ENCODE measurements around the gene ITPR3. TPM values are rescaled to one million over a fixed set of nuclear protein-coding genes. Genes with fewer than 3 reads are reported as not detected.

ITPR3 gene
- total and polyA plus RNA-seq, 3 donors from 2014 or later, result 58.2 to 146 (median 80.3) TPM

DNA sequence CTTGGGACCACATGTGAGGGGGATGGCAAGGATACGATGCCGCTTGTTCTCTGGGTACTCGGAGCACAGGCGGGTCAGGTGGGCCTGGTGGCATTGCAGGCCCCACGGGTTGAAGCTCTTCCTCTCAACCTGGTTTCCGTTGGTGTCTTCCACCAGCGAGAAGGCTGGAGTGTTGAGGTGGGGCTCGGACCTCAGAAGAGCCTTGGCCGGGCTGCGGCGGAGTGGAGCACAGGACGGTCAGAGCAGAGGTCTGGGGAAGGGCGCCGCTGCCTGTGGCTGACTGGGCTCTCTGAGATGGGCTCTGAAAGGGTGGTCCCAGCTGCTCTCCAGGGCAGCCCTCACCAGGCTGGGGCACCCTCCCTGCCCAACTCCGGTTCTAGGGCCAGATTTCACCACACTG, 105.6 kb downstream of the ITPR3 start:
- no peaks in the 10 kb centered on the region for H3K27me3 ChIP-seq
- intact Hi-C loops (cut with DNase I; ENCODE audit: low total_unique reads), result no loop called here
- DNase-seq, result no peak
- no peaks in the 10 kb centered on the region for H3K36me3 ChIP-seq (ENCODE audit: low read depth, missing control alignments)
- no peaks in the 10 kb centered on the region for H3K4me1 ChIP-seq
- 94 to 97% methylated on average over 11 to 15 of the region's 15 CpGs for WGBS, 2 donors
- TF ChIP-seq, protein P1, sequence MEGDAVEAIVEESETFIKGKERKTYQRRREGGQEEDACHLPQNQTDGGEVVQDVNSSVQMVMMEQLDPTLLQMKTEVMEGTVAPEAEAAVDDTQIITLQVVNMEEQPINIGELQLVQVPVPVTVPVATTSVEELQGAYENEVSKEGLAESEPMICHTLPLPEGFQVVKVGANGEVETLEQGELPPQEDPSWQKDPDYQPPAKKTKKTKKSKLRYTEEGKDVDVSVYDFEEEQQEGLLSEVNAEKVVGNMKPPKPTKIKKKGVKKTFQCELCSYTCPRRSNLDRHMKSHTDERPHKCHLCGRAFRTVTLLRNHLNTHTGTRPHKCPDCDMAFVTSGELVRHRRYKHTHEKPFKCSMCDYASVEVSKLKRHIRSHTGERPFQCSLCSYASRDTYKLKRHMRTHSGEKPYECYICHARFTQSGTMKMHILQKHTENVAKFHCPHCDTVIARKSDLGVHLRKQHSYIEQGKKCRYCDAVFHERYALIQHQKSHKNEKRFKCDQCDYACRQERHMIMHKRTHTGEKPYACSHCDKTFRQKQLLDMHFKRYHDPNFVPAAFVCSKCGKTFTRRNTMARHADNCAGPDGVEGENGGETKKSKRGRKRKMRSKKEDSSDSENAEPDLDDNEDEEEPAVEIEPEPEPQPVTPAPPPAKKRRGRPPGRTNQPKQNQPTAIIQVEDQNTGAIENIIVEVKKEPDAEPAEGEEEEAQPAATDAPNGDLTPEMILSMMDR (IDR thresholded peaks at IDR 0.05), result no peak
- no peak overlapping the region for H3K27ac ChIP-seq
- H3K9me3 ChIP-seq, result no peaks in the 10 kb centered on the region
- no peak overlapping the region for H3K4me3 ChIP-seq

DNA sequence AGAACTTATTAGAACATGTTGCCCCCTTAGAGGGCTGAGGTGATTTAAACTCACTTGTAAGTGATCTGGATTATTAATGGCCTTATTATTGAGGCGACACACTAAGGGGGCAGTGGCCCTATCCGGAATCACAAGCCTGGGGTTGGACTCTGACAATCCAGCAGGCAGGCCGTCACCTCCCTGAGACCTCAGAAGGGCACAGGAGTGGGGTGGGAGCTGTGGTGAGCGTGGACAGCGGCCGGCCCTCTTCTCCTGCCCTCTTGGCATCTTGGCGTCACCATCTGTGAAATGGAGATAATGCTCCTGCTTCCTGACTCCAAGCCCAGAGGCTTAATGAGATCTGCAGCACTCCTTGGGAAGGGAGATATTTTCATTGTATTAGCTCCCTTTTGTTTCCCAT, 106.0 kb downstream of the ITPR3 start:
- H3K4me1 ChIP-seq, result no peaks in the 10 kb centered on the region
- WGBS, 2 donors, result 74 to 76% methylated on average over 7 of the region's 7 CpGs
- no peak overlapping the region for H3K4me3 ChIP-seq
- H3K27me3 ChIP-seq, result no peaks in the 10 kb centered on the region
- H3K9me3 ChIP-seq, result no peaks in the 10 kb centered on the region
- no peak for TF ChIP-seq POLR2A (IDR thresholded peaks at IDR 0.05)
- TF ChIP-seq, protein P1 (IDR thresholded peaks at IDR 0.05), result no peak
- intact Hi-C loops (cut with DNase I; ENCODE audit: low total_unique reads), result no loop called here
- H3K27ac ChIP-seq, result no peak overlapping the region
- DNase-seq, result no peak
- no peaks in the 10 kb centered on the region for H3K36me3 ChIP-seq (ENCODE audit: low read depth, missing control alignments)

GRCh38 chr6:33727932-33728331, 106.8 kb downstream of the ITPR3 start:
- DNase-seq, result no peak
- intact Hi-C loops (cut with DNase I; ENCODE audit: low total_unique reads), result no loop called here
- Histone ChIP-seq H3K27me3 (no peaks in the 10 kb centered on the region), H3K4me3 (no peak overlapping the region), H3K36me3 (ENCODE audit: low read depth, missing control alignments) (no peaks in the 10 kb centered on the region), H3K4me1 (no peaks in the 10 kb centered on the region), H3K27ac (no peak overlapping the region), H3K9me3 (no peaks in the 10 kb centered on the region)
- 41 to 71% methylated on average over 10 to 11 of the region's 11 CpGs for WGBS, 2 donors
- TF ChIP-seq POLR2A (IDR thresholded peaks at IDR 0.05), result no peak
- TF ChIP-seq, protein P1 (IDR thresholded peaks at IDR 0.05), result no peak

GRCh38 chr6:33728438-33728837, 107.3 kb downstream of the ITPR3 start:
- H3K36me3 ChIP-seq (ENCODE audit: low read depth, missing control alignments), result no peaks in the 10 kb centered on the region
- H3K9me3 ChIP-seq, result no peaks in the 10 kb centered on the region
- no peak overlapping the region for H3K4me3 ChIP-seq
- WGBS, 2 donors, result 72% methylated on average over 11 of the region's 11 CpGs
- intact Hi-C loops (cut with DNase I; ENCODE audit: low total_unique reads), result no loop called here
- H3K27ac ChIP-seq, result no peak overlapping the region
- no peaks in the 10 kb centered on the region for H3K4me1 ChIP-seq
- no peak for DNase-seq
- TF ChIP-seq, protein P1 (IDR thresholded peaks at IDR 0.05), result no peak
- no peaks in the 10 kb centered on the region for H3K27me3 ChIP-seq

DNA sequence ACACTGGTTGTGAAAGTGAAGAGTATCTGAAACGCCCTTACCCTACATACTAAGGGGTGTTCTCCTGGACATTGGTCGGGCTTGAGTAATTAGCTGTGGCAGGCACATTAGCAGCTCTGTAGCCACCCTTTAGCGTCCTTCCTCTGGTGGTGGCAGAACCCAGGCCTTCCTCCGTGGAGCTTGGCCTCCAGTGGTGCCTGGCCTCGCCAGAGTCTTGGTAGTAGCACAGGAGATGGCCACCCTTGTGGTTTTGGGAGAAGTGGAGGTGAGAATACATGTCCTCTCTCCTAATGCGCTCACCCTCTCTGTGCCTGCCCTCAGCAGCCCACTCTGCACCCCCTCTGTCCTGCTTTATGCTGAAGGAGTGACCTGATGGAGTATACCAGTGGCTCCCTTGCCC, 107.9 kb downstream of the ITPR3 start:
- H3K27me3 ChIP-seq, result no peaks in the 10 kb centered on the region
- H3K9me3 ChIP-seq, result no peaks in the 10 kb centered on the region
- TF ChIP-seq POLR2A (IDR thresholded peaks at IDR 0.05), result no peak
- TF ChIP-seq, protein P1 (IDR thresholded peaks at IDR 0.05), result no peak
- no peaks in the 10 kb centered on the region for H3K4me1 ChIP-seq
- no peak for DNase-seq
- no peak overlapping the region for H3K27ac ChIP-seq
- intact Hi-C loops (cut with DNase I; ENCODE audit: low total_unique reads), result no loop called here
- no peaks in the 10 kb centered on the region for H3K36me3 ChIP-seq (ENCODE audit: low read depth, missing control alignments)
- no peak overlapping the region for H3K4me3 ChIP-seq
- 94 to 97% methylated on average over 6 of the region's 6 CpGs for WGBS, 2 donors
